Right hindlimb (tissue), 1 donor: Measurements from ENCODE around the gene RERE.
"Not testable (repeated sequence)": the region's sequence is repeated elsewhere in the genome, so short reads cannot be mapped to it uniquely, and the experiment has no call there.

Source experiments
- DNase-seq: peaks from one replicate; pipeline ENCODE4 v3.0.0-alpha.2; 2018

The RERE gene

GRCh38 chr1:8464377-8464776 is 353.1 kb downstream of the RERE start:
- DNase-seq: no peak

- peak; percentile 62 for DNase-seq
These were observed 354.1 kb downstream of the RERE start for GRCh38 chr1:8463144-8463927.

GRCh38 chr1:8462371-8462892 is 355.0 kb downstream of the RERE start:
- no peak for DNase-seq

GRCh38 chr1:8461351-8462110 is 355.9 kb downstream of the RERE start:
- no peak for DNase-seq

GRCh38 chr1:8460784-8461183 is 356.7 kb downstream of the RERE start:
- no peak for DNase-seq

DNA sequence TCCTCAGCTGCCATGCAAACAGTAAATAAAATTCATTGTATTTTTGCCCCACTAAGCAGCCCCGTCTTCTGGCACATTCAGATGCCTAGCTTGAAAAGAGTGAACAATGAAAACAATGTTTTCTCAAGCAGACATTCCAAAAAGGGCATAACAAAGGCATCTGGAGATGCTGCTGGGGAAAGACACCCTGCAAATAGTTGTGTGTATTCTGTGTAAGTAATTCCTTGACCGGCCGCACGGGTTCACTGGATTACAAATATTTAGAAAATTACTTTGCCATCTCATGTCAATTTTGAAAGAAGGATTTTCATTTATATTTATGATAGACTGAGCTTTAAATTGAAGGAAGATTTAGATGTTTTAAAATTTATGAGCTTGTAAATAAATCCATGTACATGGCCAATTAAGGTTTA is 357.3 kb downstream of the RERE start:
- DNase-seq: no peak

DNA sequence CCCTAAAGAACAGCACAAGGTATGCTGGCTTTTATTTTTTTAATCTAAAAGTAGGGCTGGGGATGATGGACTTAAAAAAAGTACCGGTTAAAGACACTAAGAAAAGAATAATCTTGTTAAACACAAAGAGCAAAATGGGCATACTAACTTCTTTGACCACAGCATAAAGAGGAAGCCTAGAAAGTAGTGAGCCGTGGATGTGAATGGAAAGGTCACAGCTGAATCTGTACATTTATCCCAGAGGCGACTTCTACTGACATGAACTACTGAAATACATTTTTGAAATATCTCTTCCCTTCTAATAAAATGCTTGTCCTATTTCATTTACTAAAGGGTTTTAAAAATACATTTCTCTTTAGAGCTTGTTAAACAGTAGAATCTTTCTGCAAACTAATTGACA is 358.8 kb downstream of the RERE start:
- DNase-seq: no peak

DNA sequence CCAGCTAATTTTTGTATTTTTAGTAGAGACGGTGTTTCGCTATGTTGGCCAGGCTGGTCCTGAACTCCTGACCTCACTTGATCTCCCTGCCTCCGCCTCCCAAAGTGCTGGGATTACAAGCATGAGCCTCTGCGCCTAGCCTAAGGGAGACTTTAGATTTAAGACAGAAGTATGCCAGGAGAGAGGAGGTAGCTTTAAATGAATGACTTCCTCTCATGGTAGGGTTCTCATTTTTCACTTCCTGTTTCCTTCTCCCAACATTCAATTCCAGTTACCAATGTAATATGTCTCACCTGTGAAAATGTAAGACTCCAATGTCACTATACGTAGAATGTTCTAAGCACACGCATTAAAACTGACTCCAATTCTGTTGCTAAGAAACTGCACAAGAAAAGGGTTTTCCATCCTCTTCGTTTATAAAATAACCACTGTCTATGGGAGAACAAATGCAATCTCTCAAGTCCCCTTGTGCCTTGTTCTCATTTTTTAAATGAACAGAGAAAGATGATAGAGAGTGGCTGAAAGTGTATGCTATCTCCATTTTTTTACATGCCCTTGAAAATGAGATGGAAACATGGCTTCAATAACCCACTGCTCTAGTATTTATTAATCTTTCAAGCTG is 359.6 kb downstream of the RERE start:
- no peak for DNase-seq

GRCh38 chr1:8456991-8457390 is 360.4 kb downstream of the RERE start:
- DNase-seq: no peak

- no peak for DNase-seq
These were observed 361.0 kb downstream of the RERE start for GRCh38 chr1:8456308-8456912.

DNA sequence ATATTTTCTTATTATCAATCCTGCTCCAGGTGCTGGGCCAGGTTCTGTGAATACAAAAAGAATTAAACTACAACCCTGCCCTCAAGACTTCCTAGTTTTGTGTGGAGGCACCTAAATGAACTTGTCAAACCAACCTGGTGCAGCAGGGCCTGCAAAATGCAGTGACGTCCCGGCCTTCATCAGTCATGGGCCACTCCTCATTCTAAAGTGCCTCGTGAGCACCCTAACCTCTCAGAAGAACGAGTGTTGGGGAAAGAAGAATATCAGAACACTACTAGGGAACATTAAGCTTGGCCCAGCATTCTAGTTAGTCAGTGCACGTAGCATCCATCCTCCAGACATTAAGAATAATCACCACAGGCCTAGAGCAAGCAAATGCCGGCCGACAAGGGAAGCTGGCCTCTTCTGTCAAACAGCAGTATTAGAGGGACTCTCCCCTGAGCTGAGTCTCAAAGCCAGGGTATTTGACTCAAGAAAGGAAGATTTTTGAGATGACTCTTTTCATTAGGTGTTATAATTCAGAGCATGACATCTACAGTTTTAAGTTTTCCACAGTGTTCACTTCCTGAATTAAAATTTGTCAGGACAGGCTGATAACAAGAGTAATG is 361.6 kb downstream of the RERE start:
- no peak for DNase-seq

- no peak for DNase-seq
These were observed 367.1 kb downstream of the RERE start for GRCh38 chr1:8450312-8450711.

DNA sequence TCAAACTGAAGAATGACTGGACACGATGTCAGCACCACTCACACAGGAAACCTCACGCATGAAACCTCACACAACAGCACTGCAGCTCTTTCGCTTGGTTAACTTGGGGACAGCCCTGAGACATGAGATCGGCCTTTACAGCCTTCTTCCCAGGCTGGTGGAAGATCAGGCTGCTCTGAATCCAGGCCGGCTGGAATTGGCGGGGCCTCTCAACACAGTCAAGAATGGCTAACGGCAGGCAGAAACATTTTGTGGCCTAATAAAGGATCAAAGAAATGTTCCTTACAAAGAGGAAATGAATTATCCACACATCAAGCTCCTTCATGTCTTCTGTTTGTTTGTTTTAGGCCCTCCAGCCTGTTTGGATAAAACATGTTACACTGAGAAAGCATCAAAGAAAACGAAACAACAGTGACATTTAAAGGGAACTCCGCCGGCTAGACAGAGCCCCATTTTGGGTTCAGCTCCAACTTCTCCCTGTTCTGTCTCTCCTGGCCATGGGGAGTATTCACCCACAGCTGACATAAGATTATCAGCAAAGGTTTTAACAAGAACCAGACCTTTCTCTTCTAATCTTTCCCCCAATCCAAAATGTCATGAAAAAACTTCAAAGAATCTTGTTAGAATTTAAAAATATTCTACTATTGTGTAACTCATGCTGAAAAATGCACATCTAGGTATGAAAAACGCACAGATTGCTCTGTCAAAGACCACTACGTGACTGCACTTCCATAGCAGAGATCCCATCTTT is 368.4 kb downstream of the RERE start:
- DNase-seq: no peak

- not testable (repeated sequence) for DNase-seq
These were observed 368.9 kb downstream of the RERE start for GRCh38 chr1:8448505-8448904.

DNA sequence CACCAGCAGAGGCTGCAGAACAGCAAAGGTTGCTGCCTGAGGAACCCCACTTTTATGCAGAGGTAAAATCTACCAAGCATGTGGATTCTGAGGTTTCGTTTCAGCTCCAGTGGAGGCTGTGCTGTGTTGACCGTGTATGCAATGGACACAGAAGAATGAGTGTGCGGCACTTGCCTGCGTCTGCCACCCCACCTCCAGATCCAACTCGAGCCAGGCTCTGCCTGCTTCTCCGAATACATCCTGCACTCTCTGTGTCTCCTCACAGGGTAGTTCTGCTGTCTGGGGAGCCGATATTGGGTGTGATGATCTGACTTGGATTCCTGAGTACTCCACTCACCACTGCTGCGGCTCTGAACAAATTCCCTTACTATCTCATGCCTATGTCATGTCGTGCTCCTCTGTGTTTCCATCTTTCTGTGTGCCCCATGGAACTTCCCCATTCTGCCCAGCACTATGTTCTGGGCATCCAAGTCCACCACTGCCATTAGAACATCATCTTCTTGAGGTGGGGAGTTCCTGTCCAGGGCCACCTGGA is 369.8 kb downstream of the RERE start:
- DNase-seq: no peak

GRCh38 chr1:8446119-8446518 is 371.3 kb downstream of the RERE start:
- DNase-seq: not testable (repeated sequence)

GRCh38 chr1:8443558-8444194 is 373.8 kb downstream of the RERE start:
- DNase-seq: no peak

DNA sequence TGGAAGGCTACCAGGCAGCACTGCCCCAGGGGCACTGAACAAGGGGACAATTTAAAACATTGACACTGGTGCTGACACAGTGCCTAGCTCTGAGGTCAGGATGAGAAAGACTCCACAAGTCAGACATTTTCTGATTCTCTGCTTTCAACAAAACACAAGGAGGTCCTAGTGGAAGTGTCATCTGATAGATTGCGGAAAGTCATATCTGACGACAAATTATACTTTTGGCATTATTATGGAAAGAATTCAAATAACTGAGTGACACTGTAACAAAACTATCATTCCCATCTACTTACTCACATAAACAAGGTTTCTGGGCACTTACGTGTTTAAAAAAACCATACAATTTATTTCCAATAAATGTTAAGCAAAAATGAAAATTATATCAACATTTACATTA is 376.0 kb downstream of the RERE start:
- no peak for DNase-seq

- peak; percentile 92 for DNase-seq
These were observed 378.3 kb downstream of the RERE start for GRCh38 chr1:8439015-8439702.

DNA sequence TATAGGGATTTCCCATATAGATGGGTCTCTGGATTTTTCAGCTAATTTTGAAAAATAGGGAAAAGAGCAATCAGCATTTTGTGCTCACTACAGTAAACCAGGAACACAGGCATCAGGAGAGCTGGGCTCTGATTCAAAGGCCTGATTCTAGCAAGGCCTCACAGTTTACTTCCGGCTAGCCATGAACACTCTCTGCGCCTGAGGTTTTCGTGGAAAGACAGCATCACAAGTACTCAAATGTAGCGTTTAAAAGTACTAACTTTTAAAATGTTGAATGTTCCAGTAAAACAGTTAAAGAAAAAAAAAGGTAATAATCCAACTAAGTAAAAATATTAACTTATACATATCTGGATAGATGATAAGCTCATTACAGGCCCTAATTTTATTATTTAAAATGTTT is 379.0 kb downstream of the RERE start:
- DNase-seq: peak; percentile 66

- no peak for DNase-seq
These were observed 380.1 kb downstream of the RERE start for GRCh38 chr1:8437347-8437746.
